ENCODE measurements around the gene ARSA.
"Not testable (repeated sequence)": the region's sequence is repeated elsewhere in the genome, so short reads cannot be mapped to it uniquely, and the experiment has no call there.

The ARSA gene

GRCh38 chr22:50654664-50655063, 26.7 kb upstream of the ARSA start:
- DNase-seq (ENCODE audit: low read depth): not testable (repeated sequence)

GRCh38 chr22:50653256-50653655, 25.3 kb upstream of the ARSA start:
- DNase-seq (ENCODE audit: low read depth): no peak

DNA sequence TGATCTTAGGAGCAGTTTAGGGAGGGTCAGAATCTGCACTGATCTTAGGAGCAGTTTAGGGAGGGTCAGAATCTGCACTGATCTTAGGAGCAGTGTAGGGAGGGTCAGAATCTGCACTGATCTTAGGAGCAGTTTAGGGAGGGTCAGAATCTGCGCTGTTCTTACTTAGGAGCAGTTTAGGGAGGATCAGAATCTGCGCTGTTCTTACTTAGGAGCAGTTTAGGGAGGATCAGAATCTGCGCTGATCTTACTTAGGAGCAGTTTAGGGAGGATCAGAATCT, 15.8 kb upstream of the ARSA start:
- not testable (repeated sequence) for DNase-seq (ENCODE audit: low read depth)

GRCh38 chr22:50643021-50643820, 15.3 kb upstream of the ARSA start:
- DNase-seq (ENCODE audit: low read depth): not testable (repeated sequence)

DNA sequence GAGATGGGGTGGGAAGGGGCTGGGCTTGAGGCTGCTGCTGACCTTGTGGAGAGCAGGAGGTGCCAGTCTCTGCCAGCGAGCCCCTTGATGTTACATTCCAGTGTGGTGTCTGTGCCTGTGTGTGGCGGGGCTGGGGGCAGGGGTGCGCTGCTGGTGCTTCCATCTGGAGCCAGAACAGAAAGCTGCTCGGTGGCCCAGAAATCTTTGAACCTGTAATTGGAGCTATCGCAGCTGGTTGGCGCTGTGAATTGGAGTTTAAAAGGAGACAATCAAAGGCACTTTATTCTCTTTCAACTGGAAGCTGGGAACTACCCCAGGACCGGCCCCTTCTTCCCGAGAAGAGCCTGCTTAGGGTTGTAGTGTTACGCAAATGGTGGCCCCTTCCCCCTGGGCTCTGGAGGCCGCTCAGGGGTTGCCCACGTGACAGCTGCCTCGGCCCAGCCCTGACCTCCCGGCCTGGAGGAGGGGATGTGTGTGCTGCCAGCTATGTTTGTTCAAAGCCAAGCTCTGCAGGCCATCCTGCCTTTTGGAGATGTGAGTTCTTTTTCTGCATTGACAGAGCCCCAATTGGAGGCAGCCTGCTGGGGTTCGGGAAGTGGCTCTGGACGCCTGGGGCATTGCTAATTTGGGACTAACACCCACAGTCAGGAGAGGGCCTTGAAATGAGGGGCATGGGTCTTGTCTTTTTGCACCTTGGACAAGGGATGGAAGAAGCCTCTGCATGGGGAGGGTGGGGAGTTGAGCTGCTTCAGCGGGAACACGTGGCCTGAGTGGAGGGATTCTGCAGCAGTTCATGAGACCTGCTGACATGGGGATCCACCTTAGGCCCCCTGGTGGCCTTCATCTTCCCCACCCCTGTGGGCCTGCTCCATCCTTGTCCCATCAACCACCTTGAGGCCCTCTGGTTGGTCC, 14.0 kb upstream of the ARSA start:
- DNase-seq (ENCODE audit: low read depth): no peak

DNA sequence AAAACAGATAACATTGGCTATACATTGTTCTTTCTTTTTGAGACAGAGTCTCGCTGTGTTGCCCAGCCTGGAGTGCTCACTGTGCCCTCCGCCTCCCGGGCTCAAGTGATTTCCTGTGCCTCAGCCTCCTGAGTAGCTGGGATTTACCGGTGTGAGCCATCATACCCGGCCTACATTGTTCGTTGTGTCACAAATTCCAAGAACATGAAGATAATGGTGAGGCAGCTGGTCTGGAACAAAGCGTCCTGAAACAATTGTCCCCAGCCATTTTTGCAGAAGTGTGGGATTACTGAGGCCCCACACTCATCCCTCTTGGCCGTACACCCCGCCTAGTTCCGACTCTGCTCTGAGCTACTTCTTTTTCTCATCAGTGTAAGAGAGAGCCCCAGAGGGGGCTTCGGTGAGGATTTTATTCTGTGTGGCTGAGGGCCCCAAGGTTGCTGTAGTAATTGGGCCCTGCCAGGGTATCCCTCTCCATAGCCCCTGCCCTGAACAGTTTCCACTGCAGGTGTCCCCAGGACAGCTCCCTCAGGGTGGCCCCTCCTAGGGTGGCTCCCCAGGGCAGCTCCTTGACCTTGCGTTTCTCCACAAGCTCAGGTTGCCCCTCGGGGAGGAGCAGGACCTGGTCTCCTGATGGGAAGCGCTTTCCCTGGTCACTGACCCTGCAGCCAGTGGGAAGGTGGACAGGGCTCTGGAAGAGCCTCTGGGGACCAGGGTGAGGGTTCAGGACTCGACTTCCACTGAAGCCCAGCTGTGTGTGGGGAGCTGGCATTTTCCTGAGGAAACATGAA, 13.1 kb upstream of the ARSA start:
- no peak for DNase-seq (ENCODE audit: low read depth)

DNA sequence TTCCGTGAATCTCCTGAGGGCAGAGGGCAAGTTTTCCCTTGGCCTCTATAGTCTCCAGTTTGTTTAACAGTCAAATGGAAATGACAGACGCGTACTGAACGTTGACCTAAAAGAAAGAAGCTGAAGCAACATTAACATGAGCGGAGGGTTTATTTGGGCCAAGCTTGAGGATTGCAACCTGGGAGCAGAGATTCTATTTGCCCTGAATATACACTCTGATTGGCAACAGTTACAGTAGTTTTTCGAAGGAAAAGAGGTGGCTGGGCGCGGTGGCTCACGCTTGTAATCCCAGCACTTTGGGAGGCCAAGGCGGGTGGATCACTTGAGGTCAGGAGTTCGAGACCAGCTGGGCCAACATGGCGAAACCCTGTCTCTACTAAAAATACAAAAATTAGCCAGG, 12.3 kb upstream of the ARSA start:
- DNase-seq (ENCODE audit: low read depth): not testable (repeated sequence)

- DNase-seq (ENCODE audit: low read depth): no peak
Measured at GRCh38 chr22:50635591-50635990, 7.6 kb upstream of the ARSA start.

GRCh38 chr22:50633771-50634170, 5.8 kb upstream of the ARSA start:
- DNase-seq (ENCODE audit: low read depth): no peak

- no peak for DNase-seq (ENCODE audit: low read depth)
Measured at GRCh38 chr22:50633086-50633485, 5.1 kb upstream of the ARSA start.

DNA sequence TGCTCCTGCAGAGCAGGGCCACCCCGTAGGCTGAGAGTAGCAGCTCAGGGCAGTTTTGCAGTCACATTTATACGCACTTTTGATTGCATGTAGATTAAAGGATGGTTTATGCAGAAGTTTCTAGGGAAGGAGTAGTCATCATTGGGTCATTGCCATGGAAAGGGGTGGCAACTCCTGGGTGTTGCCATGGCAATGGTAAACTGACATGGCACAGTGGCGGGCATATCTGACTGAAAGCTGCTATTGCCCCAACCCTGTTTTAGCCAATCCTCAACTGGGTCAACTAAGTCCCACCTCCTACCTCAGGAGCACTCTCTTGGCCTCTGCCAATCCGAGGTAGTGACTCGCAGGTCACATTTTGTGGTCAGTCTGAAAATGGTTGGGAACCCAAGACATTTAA, 2.4 kb upstream of the ARSA start:
- DNase-seq (ENCODE audit: low read depth): no peak

DNA sequence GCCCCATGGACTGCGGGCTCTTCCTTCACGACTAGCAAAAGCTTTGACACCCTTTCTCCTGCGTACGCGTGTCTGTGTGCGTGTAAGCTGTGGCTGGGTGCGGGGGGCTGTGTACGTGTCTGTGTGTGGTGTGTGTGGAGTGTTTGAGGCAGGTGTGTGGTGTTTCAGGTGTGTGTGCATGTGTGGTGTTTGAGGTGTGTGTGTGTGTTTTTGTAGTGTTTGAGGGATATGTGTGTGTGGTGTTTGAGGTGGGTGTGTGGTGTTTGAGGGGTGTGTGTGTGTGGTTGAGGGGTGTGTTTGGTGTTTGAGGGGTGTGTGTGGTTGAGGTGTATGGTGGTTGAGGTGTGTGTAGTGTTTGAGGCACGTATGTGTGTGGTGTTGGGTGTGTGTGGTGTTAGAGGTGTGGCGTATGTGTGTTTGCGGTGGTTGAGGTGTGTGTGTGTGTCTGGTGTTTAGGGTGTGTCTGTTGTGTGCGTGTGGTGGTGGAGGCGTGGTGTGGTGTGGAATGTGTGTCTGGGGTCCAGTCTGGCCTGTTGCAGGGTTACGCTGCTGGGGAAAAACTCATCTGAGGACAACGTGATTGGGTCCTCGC, 687 bp upstream of the ARSA start:
- DNase-seq (ENCODE audit: low read depth): no peak

DNA sequence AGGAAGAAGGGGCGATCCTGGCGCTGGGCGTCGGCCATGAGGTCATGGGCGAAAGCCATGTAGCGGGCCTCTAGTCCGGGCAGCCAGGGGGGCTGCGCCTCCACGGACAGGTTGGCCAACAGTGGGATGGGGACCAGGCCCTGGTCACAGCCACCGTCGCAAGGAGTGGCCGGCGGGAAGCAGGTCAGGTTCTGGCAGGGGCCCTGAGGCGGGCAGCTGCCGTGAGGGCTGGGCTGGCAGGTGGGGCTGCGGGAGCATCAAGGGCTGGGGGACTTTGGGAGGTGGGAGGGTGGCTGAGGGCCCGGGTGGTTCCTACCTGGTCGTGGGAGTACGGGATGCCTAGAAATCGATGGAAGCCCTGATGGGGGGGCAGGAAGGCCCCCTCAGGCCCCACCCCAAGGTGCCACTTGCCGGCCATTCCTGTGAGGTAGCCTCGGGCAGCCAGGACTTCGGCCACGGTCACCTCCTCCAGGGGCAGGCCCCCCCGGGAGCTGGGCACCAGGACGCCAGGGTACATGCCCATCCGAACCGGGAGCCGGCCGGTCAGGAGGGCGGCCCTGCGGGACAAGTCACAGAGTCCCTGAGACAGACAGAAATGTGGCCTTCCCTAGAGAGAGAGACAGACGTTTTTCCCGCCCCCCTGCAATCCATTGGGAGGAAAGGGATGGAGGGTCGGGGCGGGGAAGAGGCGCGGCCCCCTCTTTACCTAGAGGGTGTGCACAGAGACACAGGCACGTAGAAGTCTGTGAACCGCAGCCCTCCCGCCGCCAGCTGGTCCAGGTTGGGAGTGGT, 906 bp downstream of the ARSA start:
- DNase-seq (ENCODE audit: low read depth): no peak

- no peak for DNase-seq (ENCODE audit: low read depth)
Measured at GRCh38 chr22:50626314-50626849, 1.6 kb downstream of the ARSA start.

DNA sequence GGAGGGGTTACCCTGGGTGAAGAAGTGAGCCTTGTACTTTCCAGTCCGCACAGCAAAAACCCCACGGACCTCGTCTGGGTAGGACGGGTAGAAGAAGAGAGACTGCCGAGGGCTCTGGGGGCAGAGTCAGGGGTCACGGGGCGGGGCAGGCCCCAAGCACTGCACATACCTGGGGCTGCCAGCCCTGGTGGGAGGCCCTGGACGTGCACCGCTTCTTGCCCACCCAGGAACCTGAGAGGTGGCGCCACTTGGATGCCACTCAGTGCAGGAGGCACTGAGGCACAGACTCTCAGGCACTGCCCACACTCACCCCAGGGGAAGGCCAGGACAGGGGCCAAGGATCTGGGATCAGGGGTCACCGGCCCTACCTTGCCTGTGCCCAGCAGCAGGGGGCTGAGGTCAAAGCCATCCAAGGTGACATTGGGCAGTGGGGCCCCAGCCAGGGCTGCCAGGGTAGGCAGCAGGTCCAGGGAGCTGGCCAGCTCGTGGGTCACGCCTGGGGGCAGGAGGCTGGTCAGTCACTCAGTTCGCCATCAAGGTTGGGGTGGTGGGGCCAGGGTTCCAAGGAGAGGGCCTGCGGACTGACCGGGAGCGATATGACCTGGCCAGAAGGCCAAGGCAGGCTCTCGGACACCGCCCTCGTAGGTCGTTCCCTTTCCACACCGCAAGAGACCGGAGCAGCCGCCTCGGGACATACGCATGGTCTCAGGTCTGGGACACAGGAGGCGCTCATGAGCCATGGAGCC, 2.2 kb downstream of the ARSA start:
- DNase-seq (ENCODE audit: low read depth): no peak

GRCh38 chr22:50625131-50625567, 2.8 kb downstream of the ARSA start:
- no peak for DNase-seq (ENCODE audit: low read depth)

GRCh38 chr22:50624347-50625130, 3.4 kb downstream of the ARSA start:
- DNase-seq (ENCODE audit: low read depth): no peak

DNA sequence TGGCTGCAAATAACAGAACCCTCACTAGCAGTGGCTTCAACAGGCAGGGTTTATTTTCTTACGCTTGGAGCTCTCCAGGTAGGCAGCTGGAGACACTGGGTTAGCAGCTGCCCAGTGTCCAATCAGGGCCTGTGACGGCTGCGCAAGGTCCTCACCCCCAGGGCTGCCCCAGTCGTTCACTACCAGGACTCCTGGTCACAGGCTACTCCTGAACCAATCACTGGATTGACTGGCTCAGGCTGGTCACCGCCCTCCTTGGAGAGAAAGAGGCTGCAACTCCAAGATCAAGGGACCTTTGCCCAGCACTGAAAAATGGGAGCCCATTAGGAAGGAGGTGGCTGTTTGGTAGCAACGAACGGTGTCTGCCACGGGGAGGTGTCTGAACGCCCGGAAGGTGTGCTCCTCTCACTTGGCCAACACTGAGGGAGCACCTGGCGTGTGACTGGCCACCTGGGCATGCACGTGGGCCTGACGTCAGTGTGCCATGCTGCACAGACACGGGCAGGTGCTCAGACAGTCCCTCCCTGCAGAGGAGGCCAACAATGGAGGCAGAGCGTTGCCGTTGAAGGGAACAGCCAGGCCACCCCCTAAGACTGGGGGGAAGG, 5.1 kb downstream of the ARSA start:
- no peak for DNase-seq (ENCODE audit: low read depth)
